Activated CD8-positive, alpha-beta memory T cell treated with anti-CD3 and anti-CD28 coated beads, Interleukin-2, amount 50 U/mL, for 4 hours (primary cell): ENCODE results near the gene PCP4.

Experiments used
- DNase-seq: peaks from one replicate; pipeline ENCODE4 v3.0.0-alpha.2; 2020

The PCP4 gene

DNA sequence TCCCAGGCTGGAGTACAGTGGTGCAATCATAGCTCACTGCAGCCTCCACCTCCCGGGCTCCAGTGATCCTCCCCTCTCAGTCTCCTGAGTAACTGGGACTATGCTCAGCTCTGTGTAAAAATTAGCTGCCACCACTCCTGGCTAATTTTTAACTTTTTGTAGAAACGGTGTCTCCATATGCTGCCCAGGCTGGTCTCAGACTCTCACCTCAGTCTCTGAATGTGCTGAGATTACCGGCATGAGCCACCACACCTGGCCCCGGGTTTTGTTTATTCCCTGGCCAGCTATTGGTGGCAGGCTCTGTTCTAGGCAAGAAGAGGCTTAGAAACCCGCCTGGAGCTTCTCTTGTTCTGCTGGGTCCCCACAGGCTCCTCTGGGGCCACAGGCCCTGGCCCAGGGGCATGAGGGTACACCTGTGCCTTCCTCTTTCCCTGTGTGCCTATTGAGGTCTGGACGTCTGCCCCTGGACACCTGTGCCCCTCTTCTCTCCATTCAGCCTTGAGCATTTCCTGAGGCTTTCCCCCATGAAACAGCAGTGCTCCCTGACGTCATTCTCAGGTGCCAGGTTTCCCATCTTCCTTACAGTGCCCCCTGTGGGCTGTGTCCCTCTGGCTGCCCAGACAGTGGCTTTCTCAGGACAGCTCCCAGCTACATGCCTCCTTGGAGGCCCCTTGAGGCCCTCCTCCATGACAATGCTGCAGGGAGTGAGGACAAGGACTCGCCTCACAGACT, 57.5 kb downstream of the PCP4 start:
- no peak for DNase-seq

DNA sequence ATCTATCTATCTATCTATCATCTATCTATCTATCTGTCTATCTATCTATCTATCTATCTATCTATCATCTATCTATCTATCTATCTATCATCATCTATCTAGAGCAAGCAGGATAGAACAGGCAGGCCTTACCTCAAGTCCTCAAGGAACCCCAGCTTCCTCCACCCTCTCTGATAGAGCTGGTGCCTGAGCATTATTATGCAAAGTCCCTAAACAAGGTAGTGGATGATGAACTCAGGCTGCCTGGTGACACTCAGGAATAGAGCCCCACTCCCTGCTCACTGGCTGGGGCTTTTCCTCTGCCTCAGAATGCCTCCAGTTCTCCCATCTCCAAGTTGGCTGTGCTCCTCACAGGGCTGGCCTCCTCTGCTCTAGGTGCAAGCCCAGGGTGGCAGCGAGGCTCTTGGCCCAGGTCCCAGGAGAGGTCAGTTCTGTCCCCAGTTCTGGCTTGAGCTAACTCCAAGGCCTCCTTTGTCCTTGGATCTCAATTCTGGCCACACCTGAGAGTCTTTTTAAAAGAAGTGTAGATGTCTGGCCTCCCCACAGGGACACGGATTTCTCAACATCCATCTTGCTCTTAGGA, 60.2 kb downstream of the PCP4 start:
- no peak for DNase-seq

DNA sequence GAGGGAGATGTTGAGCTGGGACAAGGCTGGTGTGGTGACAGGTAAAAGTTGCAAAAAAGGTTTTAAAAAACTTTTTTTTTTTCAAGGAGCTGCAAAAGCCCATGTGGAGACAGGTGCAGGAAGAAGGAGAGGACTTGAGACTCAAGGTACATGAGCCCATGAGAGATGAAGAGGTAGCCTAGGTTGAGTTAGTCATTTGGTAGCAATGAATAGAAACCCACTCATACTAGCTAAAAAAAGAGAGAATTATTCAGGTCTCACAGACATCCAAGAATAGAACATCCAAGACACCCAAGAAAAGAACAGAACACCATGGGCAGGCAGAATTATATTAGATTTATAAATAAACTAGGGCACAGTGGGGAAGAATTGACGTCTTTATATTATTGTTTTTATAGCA, 65.1 kb downstream of the PCP4 start:
- DNase-seq = no peak

DNA sequence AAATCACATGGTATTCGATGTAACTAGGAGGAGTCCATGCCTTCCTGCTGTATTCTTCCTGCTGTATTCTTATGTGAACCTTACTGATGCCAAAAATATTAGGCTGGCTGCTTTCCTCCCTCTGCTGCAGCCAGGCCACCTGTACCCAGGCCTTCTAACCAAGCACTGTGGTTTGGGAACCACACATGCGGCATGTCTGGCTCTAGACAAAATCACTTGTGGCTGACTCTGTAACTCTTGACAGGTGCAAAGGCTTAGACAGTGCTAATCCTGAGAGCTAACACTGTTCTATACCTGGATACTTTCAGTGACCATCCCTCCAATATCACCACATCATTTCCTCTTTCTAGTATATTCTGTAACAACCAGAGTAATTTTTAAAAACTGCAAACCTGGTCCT, 67.7 kb downstream of the PCP4 start:
- DNase-seq = no peak

- no peak for DNase-seq
Observed at GRCh38 chr21:39935716-39936115, 68.5 kb downstream of the PCP4 start.

DNA sequence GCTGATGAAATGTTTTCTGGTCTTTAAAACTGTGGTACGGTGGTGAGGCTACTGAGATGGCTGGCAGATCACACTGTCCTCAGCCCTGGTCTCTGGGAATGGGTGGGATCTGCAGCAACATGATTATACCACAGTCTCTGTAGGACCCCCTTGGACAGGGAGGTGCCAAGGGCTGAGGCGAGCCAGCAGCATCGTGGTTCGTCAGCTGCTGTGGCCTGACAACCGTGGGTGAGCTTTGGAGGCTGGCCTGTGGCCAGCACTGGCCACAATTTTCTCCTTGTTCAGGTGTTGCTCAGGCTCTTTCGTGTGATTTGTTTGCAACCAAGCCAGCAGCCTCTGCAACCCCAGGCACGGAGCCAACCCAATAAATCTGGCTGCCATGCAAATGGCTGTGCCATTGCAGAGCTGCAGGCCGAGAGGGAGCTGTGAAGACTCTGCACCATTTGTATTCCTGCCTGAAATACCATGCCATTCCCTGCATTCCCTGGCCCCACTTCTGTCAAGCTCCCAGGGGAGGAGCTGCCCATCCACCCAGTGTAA, 70.9 kb downstream of the PCP4 start:
- no peak for DNase-seq

DNA sequence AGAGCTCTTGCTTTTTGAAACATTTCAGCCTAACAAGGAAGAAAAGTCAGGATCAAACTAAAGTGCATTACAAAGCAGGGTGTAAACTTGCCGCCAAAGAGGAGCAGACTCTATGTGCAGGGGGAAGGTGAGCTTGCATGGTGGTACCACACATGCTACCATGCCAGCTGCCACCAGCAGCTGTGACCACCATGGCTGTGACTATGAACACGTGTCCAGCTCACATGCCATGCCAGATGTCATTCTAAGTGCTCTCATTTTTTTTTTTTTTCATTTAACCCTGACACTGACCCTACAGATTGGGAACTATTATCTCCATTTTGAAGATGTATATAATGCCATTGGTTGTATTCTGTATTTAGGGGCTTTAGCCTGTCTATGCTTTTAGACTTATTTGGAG, 79.0 kb downstream of the PCP4 start:
- DNase-seq = no peak

DNA sequence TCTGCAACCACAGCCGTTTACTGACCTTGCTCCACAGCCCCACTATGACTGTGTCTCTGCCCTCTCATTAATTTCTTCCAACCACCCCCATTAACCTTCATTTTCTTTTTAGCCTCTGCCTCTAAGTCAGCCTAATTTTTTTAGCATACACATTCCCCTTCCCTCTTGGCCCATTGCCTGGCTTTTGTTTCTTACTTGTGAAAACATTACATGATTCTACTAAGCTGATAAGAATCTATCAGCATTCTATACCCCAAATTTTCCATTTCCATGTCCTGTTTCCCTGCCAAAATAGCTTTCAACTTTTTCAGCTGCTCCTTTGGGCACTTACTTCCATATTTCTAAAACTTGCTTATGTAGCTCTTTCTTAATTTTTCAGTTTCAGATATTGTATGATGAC, 79.8 kb downstream of the PCP4 start:
- no peak for DNase-seq

- DNase-seq = no peak
Observed at GRCh38 chr21:39951183-39952101, 84.2 kb downstream of the PCP4 start.

GRCh38 chr21:39952265-39952664, 85.0 kb downstream of the PCP4 start:
- DNase-seq = no peak

GRCh38 chr21:39954570-39954969, 87.3 kb downstream of the PCP4 start:
- DNase-seq = no peak

DNA sequence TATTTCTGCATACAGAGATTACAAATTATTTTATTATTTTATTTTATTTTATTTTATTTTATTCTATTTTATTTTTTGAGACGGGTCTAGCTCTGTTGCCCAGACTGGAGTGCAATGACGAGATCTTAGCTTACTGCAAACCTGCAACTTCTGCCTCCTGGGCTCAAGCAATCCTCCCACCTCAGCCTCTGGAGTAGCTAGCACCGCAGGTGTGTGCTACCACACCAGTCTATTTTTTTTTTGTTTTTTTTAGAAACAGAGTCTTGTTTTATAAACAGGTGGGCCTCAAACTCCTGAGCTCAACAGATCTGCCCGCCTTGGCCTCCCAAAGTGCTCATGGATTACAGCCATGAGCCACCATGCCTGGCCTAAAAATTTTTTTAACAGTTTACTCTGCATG, 88.1 kb downstream of the PCP4 start:
- no peak for DNase-seq

- no peak for DNase-seq
Observed at GRCh38 chr21:39956586-39956985, 89.3 kb downstream of the PCP4 start.

GRCh38 chr21:39958731-39959130, 91.5 kb downstream of the PCP4 start:
- DNase-seq = no peak

DNA sequence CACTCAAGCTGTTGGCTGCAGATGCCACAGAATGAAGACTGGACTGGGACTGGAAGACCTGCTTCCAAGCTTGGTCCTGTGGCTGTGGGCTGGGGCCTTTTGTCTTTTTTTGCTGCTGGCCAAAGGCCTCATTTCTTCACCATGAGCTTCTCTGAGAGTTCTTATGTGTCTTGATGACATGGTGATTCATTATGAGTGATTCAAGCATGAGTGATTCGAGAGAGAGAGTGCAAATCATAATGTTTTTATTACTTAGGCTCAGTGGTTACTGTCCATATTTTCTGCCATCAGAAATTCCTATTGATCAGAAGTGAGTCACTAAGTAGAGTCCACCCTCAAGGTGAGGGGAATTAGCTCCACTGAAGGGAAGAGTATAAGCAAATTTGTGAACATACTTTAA, 94.0 kb downstream of the PCP4 start:
- DNase-seq = no peak

DNA sequence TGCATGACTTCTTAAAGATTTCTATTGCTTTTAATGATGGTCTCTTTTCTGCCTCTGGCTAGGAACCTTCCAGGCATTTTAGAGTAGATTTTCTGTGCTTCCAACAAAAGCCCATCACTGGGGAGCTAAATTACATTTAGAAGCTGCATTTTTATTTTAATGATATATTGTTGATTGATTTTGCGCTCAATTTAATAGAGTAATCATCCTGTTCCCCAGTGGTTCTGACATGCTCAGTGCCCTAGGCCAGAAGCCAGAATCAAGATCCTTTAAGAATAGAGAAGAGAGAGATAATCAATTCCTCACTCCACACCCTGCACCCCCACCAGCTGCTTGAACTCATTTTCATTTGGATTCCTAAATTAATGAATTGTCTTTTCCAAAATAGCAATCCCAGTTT, 97.8 kb downstream of the PCP4 start:
- DNase-seq = no peak

DNA sequence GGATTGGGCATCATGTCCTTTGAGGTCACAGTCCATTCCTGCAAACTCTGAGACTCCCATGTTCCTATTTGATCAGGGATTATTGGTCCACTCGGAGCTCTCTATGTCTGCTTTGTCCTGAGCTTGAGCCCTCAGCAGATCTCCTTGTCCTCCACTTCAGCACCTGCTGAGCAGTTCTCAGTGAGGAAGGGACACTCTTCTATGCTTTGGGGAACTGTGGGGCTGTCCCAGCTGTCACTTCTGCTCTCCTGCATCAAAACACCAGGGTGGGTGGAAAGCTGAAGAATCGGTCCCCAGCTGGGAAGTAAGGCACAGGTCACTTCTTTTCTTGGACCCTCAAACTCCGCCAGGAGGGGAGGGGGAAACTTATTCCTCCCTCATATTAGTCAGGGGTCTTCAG, 99.5 kb downstream of the PCP4 start:
- DNase-seq = no peak

DNA sequence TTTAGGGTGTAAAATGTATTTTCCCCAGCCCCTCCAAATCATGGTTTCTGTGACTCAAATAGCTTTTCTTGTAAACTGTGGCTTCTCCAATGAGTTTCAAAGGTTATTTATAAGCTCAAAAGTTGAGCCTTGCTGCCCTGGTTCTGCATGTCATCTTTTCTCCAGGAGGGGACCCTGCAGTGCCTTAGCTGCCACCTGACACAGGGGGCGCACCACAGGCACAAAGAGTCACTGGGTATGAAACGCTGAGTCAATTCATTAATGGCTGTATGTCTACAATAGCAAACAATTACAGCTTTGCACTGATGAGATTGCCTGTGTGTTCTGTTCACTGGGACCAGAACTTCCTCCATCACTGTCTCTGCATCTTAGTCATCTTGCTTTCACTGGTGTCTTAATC, 100.8 kb downstream of the PCP4 start:
- no peak for DNase-seq

GRCh38 chr21:39969691-39970364, 102.6 kb downstream of the PCP4 start:
- no peak for DNase-seq

GRCh38 chr21:39971956-39972355, 104.7 kb downstream of the PCP4 start:
- DNase-seq = no peak

DNA sequence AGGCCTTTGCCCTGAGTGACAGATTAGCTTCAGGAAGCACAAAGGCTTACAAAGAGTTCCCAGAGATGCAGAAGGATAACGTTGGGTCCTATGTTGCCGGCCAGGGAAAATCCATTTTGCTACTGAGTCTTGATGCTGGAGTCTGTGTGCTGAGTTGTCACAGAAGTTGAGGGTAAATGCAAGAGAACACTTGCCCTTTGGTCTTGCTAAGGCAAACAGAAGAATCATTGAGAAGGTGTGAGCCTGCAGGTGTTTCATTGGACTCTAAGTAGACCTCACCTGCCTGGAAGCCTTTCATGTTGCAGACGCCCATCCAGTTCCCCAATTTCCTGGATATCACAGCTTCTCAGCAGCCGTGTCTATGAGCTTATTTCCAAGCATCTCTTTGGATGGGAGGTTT, 105.2 kb downstream of the PCP4 start:
- DNase-seq = no peak

DNA sequence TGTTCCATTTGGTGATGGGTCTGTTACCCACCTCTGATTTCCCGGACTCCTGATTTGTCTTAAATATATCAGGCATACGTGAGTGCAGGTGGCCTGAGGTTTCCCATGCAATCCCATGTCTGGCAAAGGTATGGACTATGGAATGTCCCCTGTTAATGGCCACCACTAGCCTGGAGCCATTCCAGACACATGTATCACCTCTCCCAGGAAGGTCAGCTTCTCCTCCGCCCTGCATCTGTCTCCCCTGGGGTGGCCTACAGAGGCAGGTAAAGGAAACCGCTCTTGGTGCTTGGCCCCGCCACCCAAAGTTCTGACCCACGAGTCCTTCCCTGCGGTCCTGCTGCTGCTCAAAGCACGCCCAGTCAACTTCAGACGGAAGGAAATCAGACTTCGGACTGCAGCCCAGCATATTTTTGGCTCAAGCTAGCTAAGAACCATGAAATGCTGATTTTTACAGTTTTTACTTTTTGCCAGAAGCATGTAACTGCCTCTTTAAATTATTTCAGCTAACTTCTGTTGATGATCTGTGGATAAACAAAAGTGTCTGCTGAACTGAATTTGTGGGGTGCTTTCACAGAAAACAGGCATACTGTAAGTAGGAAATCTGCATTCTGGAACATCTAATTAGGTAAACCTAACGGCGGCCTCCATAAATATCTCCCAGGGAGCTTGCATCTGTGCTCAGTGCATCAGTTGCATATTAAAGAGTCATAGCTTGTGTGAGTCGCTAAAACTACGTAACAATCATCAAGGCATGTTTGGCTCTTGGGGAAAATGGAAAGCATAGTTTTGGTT, 105.9 kb downstream of the PCP4 start:
- no peak for DNase-seq
